IMR-90 (cell line): ENCODE results near the gene CYFIP1. TPM values are rescaled to one million over a fixed set of nuclear protein-coding genes. Genes with fewer than 3 reads are reported as not detected.

ENCODE experiments used
- ATAC-seq: fragments of 200-7000 bp; cut with Tn5 transposase; 2 replicates; pipeline ENCODE4 v1.9.1; 2020; ENCODE audit warnings: low read depth, mild to moderate bottlenecking, moderate library complexity
- BruUV-seq: library from RNA; stranded (reverse); fragments of 400-500 nt; replicated peaks from 2 replicates; lab custom pipeline; 2021; lab: Mats Ljungman, UMichigan
- CTCF ChIA-PET: fragments of 300-600 bp; formaldehyde crosslinking; extraction: SDS; loops from one replicate; lab custom pipeline; 2021; ENCODE audit warnings: antibody characterized with exemption; lab: Yijun Ruan, JAX
- POLR2A ChIA-PET: fragments of 300-600 bp; sonication (Branson Sonifier 250); formaldehyde crosslinking; loops from one replicate; lab custom pipeline; 2022; ENCODE audit warnings: antibody characterized with exemption; ENCODE audit not compliant: unreplicated experiment; lab: Charles Lee
- DNase-seq: peaks from one replicate; pipeline ENCODE4 v3.0.0; 2013
- H2AFZ ChIP-seq: replicated peaks from 2 replicates; pipeline ENCODE3; 2013; ENCODE audit warnings: low read length, mild to moderate bottlenecking; ENCODE audit not compliant: poor library complexity
- H2AK5ac ChIP-seq: 2 replicates; pipeline ENCODE4 v1.6.1; 2013; ENCODE audit warnings: low read depth, low read length, inconsistent platforms
- H2AK9ac ChIP-seq: replicated peaks from 2 replicates; pipeline ENCODE3; 2013; ENCODE audit warnings: mild to moderate bottlenecking, low read depth, low read length, moderate library complexity; ENCODE audit not compliant: poor library complexity
- H2BK120ac ChIP-seq: 2 replicates; pipeline ENCODE4 v1.6.1; 2013; ENCODE audit warnings: low read depth, low read length, inconsistent platforms
- H2BK15ac ChIP-seq: 3 replicates; pipeline ENCODE4 v1.6.1; 2013; ENCODE audit warnings: low read depth, low read length, inconsistent platforms
- H2BK20ac ChIP-seq: 2 replicates; pipeline ENCODE4 v1.6.1; 2013; ENCODE audit warnings: low read depth, mild to moderate bottlenecking, inconsistent platforms, low read length, moderate library complexity
- H2BK5ac ChIP-seq: 2 replicates; pipeline ENCODE4 v1.6.1; 2013; ENCODE audit warnings: mild to moderate bottlenecking, low read depth, low read length, inconsistent platforms; ENCODE audit not compliant: poor library complexity, severe bottlenecking
- H3K14ac ChIP-seq: replicated peaks from 2 replicates; pipeline ENCODE4 v1.6.1; 2013; ENCODE audit warnings: low read depth, low read length, inconsistent platforms
- H3K18ac ChIP-seq: 2 replicates; pipeline ENCODE4 v1.6.1; 2013; ENCODE audit warnings: low read depth, low read length, control low read depth
- H3K23ac ChIP-seq: 2 replicates; pipeline ENCODE4 v1.6.1; 2013; ENCODE audit warnings: low read depth, low read length, inconsistent platforms
- H3K27ac ChIP-seq: 2 replicates; pipeline ENCODE4 v1.5.1; 2013; ENCODE audit warnings: mild to moderate bottlenecking, control low read depth, low read length; ENCODE audit not compliant: insufficient read depth
- H3K27me3 ChIP-seq: 2 replicates; pipeline ENCODE4 v1.6.1; 2013; ENCODE audit warnings: low read length; ENCODE audit not compliant: control insufficient read depth, insufficient read depth
- H3K36me3 ChIP-seq: 2 replicates; pipeline ENCODE4 v1.6.1; 2013; ENCODE audit warnings: low read length, mixed read lengths; ENCODE audit not compliant: control insufficient read depth, insufficient read depth
- H3K4ac ChIP-seq: 2 replicates; pipeline ENCODE4 v1.6.1; 2013; ENCODE audit warnings: low read depth, low read length, inconsistent platforms
- H3K4me1 ChIP-seq: 2 replicates; pipeline ENCODE4 v1.6.1; 2013; ENCODE audit warnings: low read length, mixed read lengths; ENCODE audit not compliant: control insufficient read depth, insufficient read depth
- H3K4me2 ChIP-seq: 2 replicates; pipeline ENCODE4 v1.6.1; 2013; ENCODE audit warnings: low read depth, mild to moderate bottlenecking, control low read depth, low read length, moderate library complexity
- H3K4me3 ChIP-seq: 2 replicates; pipeline ENCODE4 v1.5.1; 2013; ENCODE audit warnings: low read depth, mild to moderate bottlenecking, control low read depth, low read length, moderate library complexity; ENCODE audit not compliant: insufficient read depth
- H3K56ac ChIP-seq: 2 replicates; pipeline ENCODE4 v1.6.1; 2013; ENCODE audit warnings: low read length, inconsistent platforms; ENCODE audit not compliant: insufficient read depth; ENCODE audit errors: extremely low read depth
- H3K79me1 ChIP-seq, 2 experiments: 2 replicates each; pipeline ENCODE4 v1.6.1; 2013; ENCODE audit warnings: low read length in 2 of 2, inconsistent platforms in 1 of 2, low read depth in 1 of 2
- H3K9ac ChIP-seq: 2 replicates; pipeline ENCODE4 v1.6.1; 2013; ENCODE audit warnings: low read depth, low read length, control low read depth
- H3K9me1 ChIP-seq: 2 replicates; pipeline ENCODE4 v1.6.1; 2013; ENCODE audit warnings: low read length, inconsistent platforms; ENCODE audit not compliant: insufficient read depth
- H3K9me3 ChIP-seq: 2 replicates; pipeline ENCODE4 v1.6.1; 2013; ENCODE audit warnings: low read length; ENCODE audit not compliant: control insufficient read depth, insufficient read depth
- H4K20me1 ChIP-seq: 2 replicates; pipeline ENCODE4 v1.6.1; 2013; ENCODE audit warnings: low read length, inconsistent platforms; ENCODE audit not compliant: insufficient read depth
- H4K5ac ChIP-seq: 2 replicates; pipeline ENCODE4 v1.6.1; 2013; ENCODE audit warnings: mild to moderate bottlenecking, low read depth, low read length, control low read depth
- H4K8ac ChIP-seq, 2 experiments: 2 replicates each; pipeline ENCODE4 v1.6.1; 2013; ENCODE audit warnings: low read depth in 2 of 2, low read length in 2 of 2, control low read depth in 1 of 2, inconsistent platforms in 1 of 2
- H4K91ac ChIP-seq: 2 replicates; pipeline ENCODE4 v1.6.1; 2013; ENCODE audit warnings: low read depth, low read length, inconsistent platforms; ENCODE audit not compliant: insufficient read depth
- BHLHE40 ChIP-seq: fragments of 150-350 bp; IDR thresholded peaks from 2 replicates; pipeline ENCODE4 v1.6.1; 2016; ENCODE audit warnings: mild to moderate bottlenecking, low read depth, low read length
- CEBPB ChIP-seq: IDR thresholded peaks from 2 replicates; pipeline ENCODE4 v1.6.1; 2012; ENCODE audit warnings: low read depth, low read length, improper control_type of control experiment
- CHD1 ChIP-seq: IDR thresholded peaks from 2 replicates; pipeline ENCODE4 v1.6.1; 2012; ENCODE audit warnings: low read depth, low read length, improper control_type of control experiment
- FOS ChIP-seq: fragments of 150-350 bp; IDR thresholded peaks from 2 replicates; pipeline ENCODE4 v1.6.1; 2016; ENCODE audit warnings: low read depth, low read length
- MAFK ChIP-seq: IDR thresholded peaks from 2 replicates; pipeline ENCODE4 v1.6.1; 2012; ENCODE audit warnings: low read depth, low read length, improper control_type of control experiment
- MAZ ChIP-seq: IDR thresholded peaks from 2 replicates; pipeline ENCODE4 v1.6.1; 2012; ENCODE audit warnings: low read depth, mild to moderate bottlenecking, low read length, improper control_type of control experiment, moderate library complexity, borderline replicate concordance
- MXI1 ChIP-seq: IDR thresholded peaks from 2 replicates; pipeline ENCODE4 v1.6.1; 2012; ENCODE audit warnings: low read depth, mild to moderate bottlenecking, low read length, moderate library complexity, borderline replicate concordance
- NFE2L2 ChIP-seq: fragments of 150-350 bp; IDR thresholded peaks from 2 replicates; pipeline ENCODE4 v1.6.1; 2016; ENCODE audit warnings: low read depth, mild to moderate bottlenecking, low read length
- POLR2A ChIP-seq: IDR thresholded peaks from 2 replicates; pipeline ENCODE4 v1.6.1; 2012; ENCODE audit warnings: mild to moderate bottlenecking, low read depth, low read length
- RAD21 ChIP-seq: IDR thresholded peaks from 2 replicates; pipeline ENCODE4 v1.6.1; 2012; ENCODE audit warnings: low read length, improper control_type of control experiment
- RCOR1 ChIP-seq: IDR thresholded peaks from 2 replicates; pipeline ENCODE4 v1.6.1; 2012; ENCODE audit warnings: mild to moderate bottlenecking, low read length, improper control_type of control experiment; ENCODE audit not compliant: insufficient replicate concordance
- RFX5 ChIP-seq: IDR thresholded peaks from 2 replicates; pipeline ENCODE4 v1.8.0; 2012; ENCODE audit warnings: low read depth, mild to moderate bottlenecking, low read length, moderate library complexity
- SMC3 ChIP-seq: fragments of 150-350 bp; IDR thresholded peaks from 2 replicates; pipeline ENCODE4 v1.6.1; 2016; ENCODE audit warnings: low read depth, mild to moderate bottlenecking, antibody characterized with exemption, low read length, moderate library complexity
- WGBS, 2 experiments: methylation state at CpG; one replicate each; pipeline versions ENCODE4 v1.1.5 to v1.1.7; 2013; ENCODE audit warnings: missing lambda C conversion rate in 2 of 2; ENCODE audit not compliant: insufficient read length in 1 of 2; ENCODE audit errors: extremely low coverage in 2 of 2; 5-methylcytosine and 5-hydroxymethylcytosine counted together
- dilution Hi-C: fragments of 300-500 bp; cut with HindIII; formaldehyde crosslinking; loops from one replicate; pipeline ENCODE4 v1.14.3; 2018; ENCODE audit warnings: low sequenced_read_pairs; ENCODE audit not compliant: unreplicated experiment
- in situ Hi-C: fragments of 300-500 bp; cut with MboI; formaldehyde crosslinking; loops from 3 replicates; pipeline ENCODE4 v1.14.3; 2019; ENCODE audit warnings: low sequenced_read_pairs, inconsistent platforms, mixed read lengths
- intact Hi-C: fragments of 100-400 bp; cut with micrococcal nuclease; formaldehyde crosslinking; loops from 2 replicates; pipeline ENCODE4 v1.10.0; 2022
- polyA plus RNA-seq, 3 experiments: library from polyadenylated mRNA; depleted of rRNA; stranded (reverse); fragments of >200 nt; gene quantifications; 2 replicates each; pipeline ENCODE4 v1.2.3, GENCODE V29; 2012; ENCODE audit warnings: low replicate concordance in 1 of 3
- total RNA-seq: library from RNA; depleted of rRNA; stranded (reverse); fragments of >200 nt; gene quantifications from 2 replicates; pipeline ENCODE4 v1.2.3, GENCODE V29; 2012
- TF ChIP-seq, protein P1 (sequence below): fragments of 150-350 bp; IDR thresholded peaks from 2 replicates; pipeline ENCODE4 v1.6.1; 2017; ENCODE audit warnings: mild to moderate bottlenecking, antibody characterized with exemption, low read length, low read depth
- TF ChIP-seq, protein P2 (sequence below): conservative IDR thresholded peaks from 2 replicates; pipeline ENCODE4 v1.5.1; 2012; ENCODE audit warnings: mild to moderate bottlenecking, low read depth, low read length, improper control_type of control experiment
- TF ChIP-seq, protein P3 (sequence below): fragments of 150-350 bp; IDR thresholded peaks from 2 replicates; pipeline ENCODE4 v1.6.1; 2016; ENCODE audit warnings: low read depth, mild to moderate bottlenecking, low read length, moderate library complexity, borderline replicate concordance

The CYFIP1 gene
- total and polyA plus RNA-seq, 2 of the 4 experiments (the other 2 are of a cell fraction): 58.4 to 163 TPM

DNA sequence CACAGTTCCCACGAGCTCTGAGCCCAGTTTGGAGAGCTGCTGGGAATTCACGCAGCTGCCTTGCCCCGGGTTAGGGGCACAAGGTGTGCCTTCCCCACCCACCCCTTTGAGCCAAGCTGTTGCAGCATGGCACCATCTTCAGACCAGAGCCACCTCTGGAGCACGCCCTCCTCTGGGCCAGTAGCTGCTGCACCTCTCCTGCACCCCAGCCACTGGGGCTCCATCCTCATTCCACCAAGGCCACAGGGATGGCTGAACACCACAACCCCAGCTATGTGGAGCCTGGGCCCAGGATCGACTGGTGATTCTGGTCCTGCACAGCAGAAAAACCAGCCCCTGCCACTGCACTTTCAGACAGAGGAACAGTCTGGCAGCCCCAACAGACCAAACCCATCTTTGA, 33.5 kb upstream of the CYFIP1 start:
- Histone ChIP-seq H3K4me2 (no peak overlapping the region), H3K56ac (no peak overlapping the region), H3K23ac (no peak overlapping the region), H3K9ac (no peak overlapping the region), H3K27ac (no peak overlapping the region), H3K4me3 (no peak overlapping the region), H3K4me1 (no peaks in the 10 kb centered on the region), H4K20me1 (no peaks in the 10 kb centered on the region), H2AK9ac (peak overlapping the region; percentile 61), H4K91ac (no peak overlapping the region), H3K27me3 (no peaks in the 10 kb centered on the region), H3K9me3 (no peaks in the 10 kb centered on the region), H3K14ac (no peak overlapping the region), H3K9me1 (no peaks in the 10 kb centered on the region; the same call in 1 of the 2 replicates), H3K36me3 (peaks cover 34% of the 10 kb centered on the region), H2BK20ac (no peak overlapping the region), H3K4ac (no peak overlapping the region), H3K79me1 (peaks cover 0 to 5% of the 10 kb centered on the region in 2 experiments; a peak in 1 of 4 replicates), H3K18ac (no peak overlapping the region), H2BK5ac (no peak overlapping the region), H4K5ac (no peak overlapping the region), H2AK5ac (no peak overlapping the region), H4K8ac (no peak overlapping the region), H2BK120ac (no peak overlapping the region), H2AFZ (no peak overlapping the region), H2BK15ac (no peak overlapping the region)
- DNase-seq: no peak
- WGBS, 2 experiments: 81% methylated on average over 2 of the region's 5 CpGs; no CpG with 5 or more reads in 1 of the 2 experiments
- BruUV-seq: no TSS peak
- ATAC-seq: no peak
- dilution Hi-C loops (no loop called here), intact Hi-C loops (no loop called here), in situ Hi-C loops (no loop called here)
- TF ChIP-seq, protein P1, sequence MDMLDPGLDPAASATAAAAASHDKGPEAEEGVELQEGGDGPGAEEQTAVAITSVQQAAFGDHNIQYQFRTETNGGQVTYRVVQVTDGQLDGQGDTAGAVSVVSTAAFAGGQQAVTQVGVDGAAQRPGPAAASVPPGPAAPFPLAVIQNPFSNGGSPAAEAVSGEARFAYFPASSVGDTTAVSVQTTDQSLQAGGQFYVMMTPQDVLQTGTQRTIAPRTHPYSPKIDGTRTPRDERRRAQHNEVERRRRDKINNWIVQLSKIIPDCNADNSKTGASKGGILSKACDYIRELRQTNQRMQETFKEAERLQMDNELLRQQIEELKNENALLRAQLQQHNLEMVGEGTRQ: no peak
- no peak for TF ChIP-seq FOS
- TF ChIP-seq BHLHE40: no peak
- TF ChIP-seq SMC3: no peak
- no peak for TF ChIP-seq MXI1
- TF ChIP-seq, protein P2, sequence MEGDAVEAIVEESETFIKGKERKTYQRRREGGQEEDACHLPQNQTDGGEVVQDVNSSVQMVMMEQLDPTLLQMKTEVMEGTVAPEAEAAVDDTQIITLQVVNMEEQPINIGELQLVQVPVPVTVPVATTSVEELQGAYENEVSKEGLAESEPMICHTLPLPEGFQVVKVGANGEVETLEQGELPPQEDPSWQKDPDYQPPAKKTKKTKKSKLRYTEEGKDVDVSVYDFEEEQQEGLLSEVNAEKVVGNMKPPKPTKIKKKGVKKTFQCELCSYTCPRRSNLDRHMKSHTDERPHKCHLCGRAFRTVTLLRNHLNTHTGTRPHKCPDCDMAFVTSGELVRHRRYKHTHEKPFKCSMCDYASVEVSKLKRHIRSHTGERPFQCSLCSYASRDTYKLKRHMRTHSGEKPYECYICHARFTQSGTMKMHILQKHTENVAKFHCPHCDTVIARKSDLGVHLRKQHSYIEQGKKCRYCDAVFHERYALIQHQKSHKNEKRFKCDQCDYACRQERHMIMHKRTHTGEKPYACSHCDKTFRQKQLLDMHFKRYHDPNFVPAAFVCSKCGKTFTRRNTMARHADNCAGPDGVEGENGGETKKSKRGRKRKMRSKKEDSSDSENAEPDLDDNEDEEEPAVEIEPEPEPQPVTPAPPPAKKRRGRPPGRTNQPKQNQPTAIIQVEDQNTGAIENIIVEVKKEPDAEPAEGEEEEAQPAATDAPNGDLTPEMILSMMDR: no peak
- TF ChIP-seq RCOR1: no peak
- no peak for TF ChIP-seq POLR2A
- no peak for TF ChIP-seq RFX5
- TF ChIP-seq CEBPB: no peak
- TF ChIP-seq, protein P3, sequence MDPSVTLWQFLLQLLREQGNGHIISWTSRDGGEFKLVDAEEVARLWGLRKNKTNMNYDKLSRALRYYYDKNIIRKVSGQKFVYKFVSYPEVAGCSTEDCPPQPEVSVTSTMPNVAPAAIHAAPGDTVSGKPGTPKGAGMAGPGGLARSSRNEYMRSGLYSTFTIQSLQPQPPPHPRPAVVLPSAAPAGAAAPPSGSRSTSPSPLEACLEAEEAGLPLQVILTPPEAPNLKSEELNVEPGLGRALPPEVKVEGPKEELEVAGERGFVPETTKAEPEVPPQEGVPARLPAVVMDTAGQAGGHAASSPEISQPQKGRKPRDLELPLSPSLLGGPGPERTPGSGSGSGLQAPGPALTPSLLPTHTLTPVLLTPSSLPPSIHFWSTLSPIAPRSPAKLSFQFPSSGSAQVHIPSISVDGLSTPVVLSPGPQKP: no peak
- TF ChIP-seq NFE2L2: no peak
- TF ChIP-seq MAFK: no peak
- TF ChIP-seq MAZ: no peak
- no peak for TF ChIP-seq RAD21
- TF ChIP-seq CHD1: no peak
- ChIA-PET CTCF (no interaction called here), POLR2A (no interaction called here)
